GM23248 (cell line): ENCODE data around the gene OR5A1.

ENCODE experiments used
- EZH2 ChIP-seq: fragments of 200-600 bp; sonication (generic); IDR thresholded peaks from 2 replicates; pipeline ENCODE4 v1.6.1; 2018; ENCODE audit warnings: antibody characterized with exemption, mild to moderate bottlenecking; ENCODE audit not compliant: insufficient read depth, poor library complexity, severe bottlenecking
- EZH2phosphoT487 ChIP-seq: fragments of 200-600 bp; sonication (generic); IDR thresholded peaks from 2 replicates; pipeline ENCODE4 v1.6.1; 2018; ENCODE audit warnings: antibody characterized with exemption, moderate library complexity, mild to moderate bottlenecking, low read depth; ENCODE audit not compliant: insufficient read depth

GRCh38 chr11:59416613-59417012 is 19.7 kb upstream of the OR5A1 start:
- TF ChIP-seq EZH2 (no peak), EZH2phosphoT487 (no peak)
